Neural progenitor cell (in vitro differentiated cells): ENCODE data around the gene ZIK1.

Experiments used
- EZH2 ChIP-seq: fragments of 200-600 bp; sonication (generic); IDR thresholded peaks from 2 replicates; pipeline ENCODE4 v1.6.1; 2017; ENCODE audit warnings: antibody characterized with exemption, mild to moderate bottlenecking, moderate library complexity
- EZH2phosphoT487 ChIP-seq: fragments of 200-600 bp; sonication (generic); IDR thresholded peaks from 2 replicates; pipeline ENCODE4 v1.6.1; 2017; ENCODE audit warnings: antibody characterized with exemption
- TF ChIP-seq, protein P1 (sequence below): fragments of 200-600 bp; sonication (generic); IDR thresholded peaks from 2 replicates; pipeline ENCODE4 v1.5.1; 2017; ENCODE audit warnings: antibody characterized with exemption, mild to moderate bottlenecking

- no peak for TF ChIP-seq EZH2
- no peak for TF ChIP-seq EZH2phosphoT487
- TF ChIP-seq, protein P1, sequence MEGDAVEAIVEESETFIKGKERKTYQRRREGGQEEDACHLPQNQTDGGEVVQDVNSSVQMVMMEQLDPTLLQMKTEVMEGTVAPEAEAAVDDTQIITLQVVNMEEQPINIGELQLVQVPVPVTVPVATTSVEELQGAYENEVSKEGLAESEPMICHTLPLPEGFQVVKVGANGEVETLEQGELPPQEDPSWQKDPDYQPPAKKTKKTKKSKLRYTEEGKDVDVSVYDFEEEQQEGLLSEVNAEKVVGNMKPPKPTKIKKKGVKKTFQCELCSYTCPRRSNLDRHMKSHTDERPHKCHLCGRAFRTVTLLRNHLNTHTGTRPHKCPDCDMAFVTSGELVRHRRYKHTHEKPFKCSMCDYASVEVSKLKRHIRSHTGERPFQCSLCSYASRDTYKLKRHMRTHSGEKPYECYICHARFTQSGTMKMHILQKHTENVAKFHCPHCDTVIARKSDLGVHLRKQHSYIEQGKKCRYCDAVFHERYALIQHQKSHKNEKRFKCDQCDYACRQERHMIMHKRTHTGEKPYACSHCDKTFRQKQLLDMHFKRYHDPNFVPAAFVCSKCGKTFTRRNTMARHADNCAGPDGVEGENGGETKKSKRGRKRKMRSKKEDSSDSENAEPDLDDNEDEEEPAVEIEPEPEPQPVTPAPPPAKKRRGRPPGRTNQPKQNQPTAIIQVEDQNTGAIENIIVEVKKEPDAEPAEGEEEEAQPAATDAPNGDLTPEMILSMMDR, result peak; percentile 33
Observed at GRCh38 chr19:57578487-57579205, 5.3 kb upstream of the ZIK1 start, which contains the start of gene ZNF416.
